IPS-15b (cell line): ENCODE measurements around the gene ETS1.

Source experiments
- H3K27me3 ChIP-seq: one replicate; pipeline ENCODE4 v1.6.1; 2013; ENCODE audit warnings: low read length; ENCODE audit not compliant: control insufficient read depth, insufficient read depth
- H3K36me3 ChIP-seq: one replicate; pipeline ENCODE4 v1.6.1; 2013; ENCODE audit warnings: low read length; ENCODE audit not compliant: control insufficient read depth, insufficient read depth
- H3K4me1 ChIP-seq: one replicate; pipeline ENCODE4 v1.6.1; 2013; ENCODE audit warnings: mild to moderate bottlenecking, low read length; ENCODE audit not compliant: control insufficient read depth, insufficient read depth
- H3K4me3 ChIP-seq: one replicate; pipeline ENCODE4 v1.5.1; 2013; ENCODE audit warnings: low read depth, low read length
- H3K9ac ChIP-seq: one replicate; pipeline ENCODE4 v1.6.1; 2013; ENCODE audit warnings: low read depth, mild to moderate bottlenecking, low read length
- H3K9me3 ChIP-seq: one replicate; pipeline ENCODE4 v1.6.1; 2013; ENCODE audit warnings: mild to moderate bottlenecking, low read length; ENCODE audit not compliant: control insufficient read depth, insufficient read depth

Gene ETS1

GRCh38 chr11:128465946-128466705 lies 121.2 kb downstream of the ETS1 start:
- no peaks in the 10 kb centered on the region for H3K27me3 ChIP-seq
- no peaks in the 10 kb centered on the region for H3K9me3 ChIP-seq
- no peak overlapping the region for H3K4me3 ChIP-seq
- H3K9ac ChIP-seq = no peak overlapping the region
- H3K36me3 ChIP-seq = no peaks in the 10 kb centered on the region
- no peaks in the 10 kb centered on the region for H3K4me1 ChIP-seq

DNA sequence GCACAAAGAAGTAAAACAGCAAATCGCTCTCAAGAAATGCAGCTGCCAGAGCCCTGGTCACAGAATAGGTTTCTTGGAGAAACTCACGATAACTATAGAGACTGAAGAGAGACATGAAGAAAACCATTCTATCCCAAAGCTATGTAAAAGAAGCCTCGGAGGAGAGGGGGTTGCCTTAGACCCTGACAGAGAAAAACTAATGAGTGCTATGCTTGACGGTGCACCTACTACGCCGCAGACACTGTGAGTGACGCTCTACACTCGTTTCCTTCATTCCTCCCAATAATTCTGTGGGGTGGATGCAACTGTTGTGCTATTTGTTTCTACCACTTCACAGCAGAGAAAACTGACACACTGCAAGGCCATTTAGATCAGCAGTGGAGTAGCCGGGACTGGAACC lies 121.8 kb downstream of the ETS1 start:
- Histone ChIP-seq H3K4me3 (no peak overlapping the region), H3K9ac (no peak overlapping the region), H3K9me3 (no peaks in the 10 kb centered on the region), H3K4me1 (no peaks in the 10 kb centered on the region), H3K36me3 (no peaks in the 10 kb centered on the region), H3K27me3 (no peaks in the 10 kb centered on the region)

DNA sequence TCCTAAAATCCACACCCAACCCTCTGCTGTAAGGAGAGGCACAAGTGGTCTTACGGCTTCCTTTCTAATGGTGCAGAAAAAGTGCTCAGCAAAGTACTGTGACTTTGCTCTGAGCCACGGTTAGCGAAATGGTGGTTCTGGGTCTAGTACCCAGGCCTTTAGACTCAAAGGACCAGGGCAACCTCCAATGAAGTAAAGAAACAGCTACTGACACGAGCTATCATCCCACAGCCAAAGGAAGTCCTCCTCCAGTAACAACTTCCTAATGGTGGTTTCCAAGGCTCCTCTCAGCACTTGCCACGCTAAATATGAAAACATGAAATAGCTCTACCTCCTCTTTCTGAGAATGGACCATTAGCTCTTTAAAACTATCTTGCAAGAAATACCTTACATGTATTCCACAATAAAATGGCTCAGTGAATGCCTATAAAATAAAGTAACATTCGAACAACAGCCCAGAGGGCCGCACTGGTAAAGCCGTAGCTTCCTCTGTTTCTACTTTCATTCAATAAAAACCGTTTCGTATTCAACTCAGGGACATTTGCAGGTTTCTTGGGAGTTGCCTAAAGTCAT lies 122.4 kb downstream of the ETS1 start:
- no peak overlapping the region for H3K9ac ChIP-seq
- H3K4me1 ChIP-seq = no peaks in the 10 kb centered on the region
- no peaks in the 10 kb centered on the region for H3K9me3 ChIP-seq
- H3K36me3 ChIP-seq = no peaks in the 10 kb centered on the region
- no peaks in the 10 kb centered on the region for H3K27me3 ChIP-seq
- no peak overlapping the region for H3K4me3 ChIP-seq

- H3K4me3 ChIP-seq = no peak overlapping the region
- H3K27me3 ChIP-seq = no peaks in the 10 kb centered on the region
- H3K4me1 ChIP-seq = no peaks in the 10 kb centered on the region
- no peaks in the 10 kb centered on the region for H3K9me3 ChIP-seq
- H3K36me3 ChIP-seq = no peaks in the 10 kb centered on the region
- H3K9ac ChIP-seq = no peak overlapping the region
Observed at GRCh38 chr11:128463979-128464378, 123.4 kb downstream of the ETS1 start.

- Histone ChIP-seq H3K9me3 (no peaks in the 10 kb centered on the region), H3K9ac (no peak overlapping the region), H3K36me3 (no peaks in the 10 kb centered on the region), H3K27me3 (no peaks in the 10 kb centered on the region), H3K4me1 (no peaks in the 10 kb centered on the region), H3K4me3 (no peak overlapping the region)
Observed at GRCh38 chr11:128463371-128463829, 124.0 kb downstream of the ETS1 start.

GRCh38 chr11:128462922-128463321 lies 124.4 kb downstream of the ETS1 start:
- no peaks in the 10 kb centered on the region for H3K4me1 ChIP-seq
- no peaks in the 10 kb centered on the region for H3K36me3 ChIP-seq
- H3K4me3 ChIP-seq = no peak overlapping the region
- H3K9me3 ChIP-seq = no peaks in the 10 kb centered on the region
- H3K27me3 ChIP-seq = no peaks in the 10 kb centered on the region
- no peak overlapping the region for H3K9ac ChIP-seq

GRCh38 chr11:128462189-128462588 lies 125.2 kb downstream of the ETS1 start:
- Histone ChIP-seq H3K9me3 (no peaks in the 10 kb centered on the region), H3K9ac (no peak overlapping the region), H3K27me3 (no peaks in the 10 kb centered on the region), H3K4me3 (no peak overlapping the region), H3K36me3 (no peaks in the 10 kb centered on the region), H3K4me1 (no peaks in the 10 kb centered on the region)

DNA sequence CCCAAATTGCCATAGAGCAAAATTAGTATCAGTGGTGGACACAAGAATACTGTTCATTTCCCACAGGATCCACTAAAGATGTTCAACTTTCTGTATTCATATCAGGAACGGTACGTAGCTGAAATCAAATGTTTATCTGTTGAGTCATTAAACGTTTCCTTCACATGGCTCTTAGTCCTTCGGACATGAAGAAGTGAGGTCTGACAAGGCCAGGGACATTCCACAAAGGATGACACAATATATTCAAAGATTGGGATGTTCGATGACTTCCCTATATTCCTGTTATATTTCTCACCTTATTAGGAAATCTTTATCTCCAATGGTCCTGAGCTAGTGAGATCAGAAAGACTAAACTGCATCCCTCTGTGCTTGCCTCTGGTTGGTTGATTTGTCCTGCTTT lies 129.0 kb downstream of the ETS1 start:
- Histone ChIP-seq H3K9ac (no peak overlapping the region), H3K4me3 (no peak overlapping the region), H3K4me1 (no peaks in the 10 kb centered on the region), H3K27me3 (no peaks in the 10 kb centered on the region), H3K9me3 (no peaks in the 10 kb centered on the region), H3K36me3 (no peaks in the 10 kb centered on the region)

DNA sequence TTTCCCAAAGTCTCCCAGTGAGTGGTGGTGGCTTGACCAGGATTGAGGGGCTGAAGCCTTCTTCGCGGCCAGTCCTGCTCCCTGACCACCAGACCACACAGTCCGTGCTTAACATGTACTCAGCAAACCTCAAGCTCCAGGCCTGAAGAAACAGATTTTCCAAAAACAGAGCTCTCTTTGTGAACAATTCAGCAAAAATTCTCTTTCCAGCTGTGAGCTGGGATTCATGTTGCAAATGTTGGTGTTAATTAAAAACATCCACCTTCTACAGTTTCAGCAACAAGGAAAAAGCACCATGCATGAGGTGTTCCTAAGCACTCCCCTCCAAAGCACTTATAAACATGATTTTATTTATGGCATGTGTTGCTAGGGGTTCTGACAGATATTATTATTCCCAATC lies 129.5 kb downstream of the ETS1 start:
- H3K4me3 ChIP-seq = no peak overlapping the region

GRCh38 chr11:128456566-128457268 lies 130.6 kb downstream of the ETS1 start:
- Histone ChIP-seq H3K4me1 (no peaks in the 10 kb centered on the region), H3K27me3 (no peaks in the 10 kb centered on the region), H3K36me3 (no peaks in the 10 kb centered on the region), H3K4me3 (no peak overlapping the region), H3K9ac (no peak overlapping the region), H3K9me3 (no peaks in the 10 kb centered on the region)

More for the DNA sequence above, 129.5 kb downstream of the ETS1 start:
- no peak overlapping the region for H3K9ac ChIP-seq
- H3K9me3 ChIP-seq = no peaks in the 10 kb centered on the region
- no peaks in the 10 kb centered on the region for H3K4me1 ChIP-seq
- no peaks in the 10 kb centered on the region for H3K36me3 ChIP-seq
- no peaks in the 10 kb centered on the region for H3K27me3 ChIP-seq

DNA sequence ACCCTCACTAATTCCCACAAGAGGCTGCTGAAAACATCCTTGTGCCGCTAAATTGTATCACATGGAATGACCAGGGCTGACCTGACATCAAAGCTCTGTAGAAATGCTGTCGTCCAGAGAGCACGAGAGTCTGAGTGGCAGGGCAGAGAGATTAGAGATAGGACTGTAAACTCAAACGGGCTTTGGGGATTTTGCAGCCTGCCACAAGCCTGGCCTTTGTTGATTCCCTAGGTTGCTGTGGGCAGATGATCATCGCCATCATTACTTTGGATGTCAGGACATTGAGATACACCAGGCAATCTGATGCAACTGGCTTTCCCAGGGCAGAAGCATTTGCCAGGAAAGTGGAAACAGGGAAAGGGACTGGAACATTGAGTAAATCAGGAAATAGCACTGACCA lies 131.6 kb downstream of the ETS1 start:
- no peak overlapping the region for H3K9ac ChIP-seq
- H3K9me3 ChIP-seq = no peaks in the 10 kb centered on the region
- no peaks in the 10 kb centered on the region for H3K4me1 ChIP-seq
- H3K27me3 ChIP-seq = no peaks in the 10 kb centered on the region
- no peaks in the 10 kb centered on the region for H3K36me3 ChIP-seq
- no peak overlapping the region for H3K4me3 ChIP-seq
